Sigmoid colon (tissue), 7 donors: Measurements from ENCODE around the gene PTPRZ1. TPM values are rescaled to one million over a fixed set of nuclear protein-coding genes. Genes with fewer than 3 reads are reported as not detected.

Experiments used
- DNase-seq: peaks from one replicate; pipeline ENCODE4 v3.0.0-alpha.2; 2019
- H3K27ac ChIP-seq, 4 donors: fragments of 200-600 bp; sonication (generic); one replicate each; pipeline ENCODE4 v1.5.1; 2016 to 2019; ENCODE audit warnings: mild to moderate bottlenecking in 1 of 4
- H3K27me3 ChIP-seq, 3 donors: fragments of 200-600 bp; sonication (generic); one replicate each; pipeline ENCODE4 v1.5.1; 2019; ENCODE audit warnings: mild to moderate bottlenecking in 1 of 3
- H3K36me3 ChIP-seq, 4 donors: fragments of 200-600 bp; sonication (generic); one replicate each; pipeline ENCODE4 v1.5.1; 2016 to 2019
- H3K4me1 ChIP-seq, 4 donors: fragments of 200-600 bp; sonication (generic); one replicate each; pipeline ENCODE4 v1.5.1; 2017 to 2019
- H3K4me3 ChIP-seq, 4 donors: fragments of 200-600 bp; sonication (generic); one replicate each; pipeline ENCODE4 v1.5.1; 2017 to 2019; ENCODE audit warnings: mild to moderate bottlenecking in 2 of 4, moderate library complexity in 1 of 4
- H3K9me3 ChIP-seq, 4 donors: fragments of 200-600 bp in 3 of 4; sonication (generic) in 3 of 4; one replicate each; pipeline versions ENCODE4 v1.5.1 to v1.6.1; 2013 to 2019
- EP300 ChIP-seq, 4 donors: sonication (generic); formaldehyde crosslinking; IDR thresholded peaks; one replicate each; pipeline ENCODE4 v1.6.1; 2017; ENCODE audit warnings: antibody characterized with exemption in 4 of 4
- POLR2A ChIP-seq, 2 donors: fragments of 450-650 bp; IDR thresholded peaks; one replicate each; pipeline ENCODE4 v1.6.1; 2016; ENCODE audit warnings: antibody characterized with exemption in 2 of 2, mild to moderate bottlenecking in 2 of 2, moderate library complexity in 2 of 2
- POLR2AphosphoS5 ChIP-seq, 4 donors: sonication (generic); formaldehyde crosslinking; IDR thresholded peaks; one replicate each; pipeline ENCODE4 v1.6.1; 2017; ENCODE audit warnings: antibody characterized with exemption in 4 of 4
- WGBS, 2 donors: extraction: QIAGEN DNeasy Blood & Tissue Kit; methylation state at CpG; one replicate each; pipeline ENCODE4 v1.1.7; 2013; 5-methylcytosine and 5-hydroxymethylcytosine counted together
- intact Hi-C: fragments of 100-400 bp; cut with DNase I; formaldehyde crosslinking; loops from one replicate; pipeline ENCODE4 v1.15.1; 2023
- polyA plus RNA-seq, 3 donors: library from polyadenylated mRNA; stranded (reverse); fragments of 200-250 nt; gene quantifications; one replicate each; pipeline ENCODE4 v1.2.3, GENCODE V29; 2013
- total RNA-seq, 4 donors: library from RNA; depleted of rRNA; stranded (reverse); fragments of >200 nt; gene quantifications; one replicate each; pipeline ENCODE4 v1.1.0, GENCODE V29; 2016
- TF ChIP-seq, protein P1 (sequence below), 4 experiments: fragments of 450-650 bp in 3 of 4; fragments of 200-600 bp in 1 of 4; IDR thresholded peaks; one replicate each; pipeline ENCODE4 v1.5.1; 2016 to 2019; ENCODE audit warnings: antibody characterized with exemption in 4 of 4, mild to moderate bottlenecking in 3 of 4, moderate library complexity in 2 of 4
- donor health status: healthy with polysubstance abuse.
- donor health status: Bipolar disorder and iron deficiency.
- donor health status: healthy.

Gene PTPRZ1
- total and polyA plus RNA-seq, 7 donors = under 0.01 to 19.4 (median 6.7) TPM; not detected in 1

GRCh38 chr7:121908042-121908441, 35.1 kb downstream of the PTPRZ1 start:
- H3K27me3 ChIP-seq = no peaks in the 10 kb centered on the region
- H3K36me3 ChIP-seq = no peaks in the 10 kb centered on the region
- TF ChIP-seq POLR2A (IDR thresholded peaks at IDR 0.05) = no peak
- TF ChIP-seq, protein P1, sequence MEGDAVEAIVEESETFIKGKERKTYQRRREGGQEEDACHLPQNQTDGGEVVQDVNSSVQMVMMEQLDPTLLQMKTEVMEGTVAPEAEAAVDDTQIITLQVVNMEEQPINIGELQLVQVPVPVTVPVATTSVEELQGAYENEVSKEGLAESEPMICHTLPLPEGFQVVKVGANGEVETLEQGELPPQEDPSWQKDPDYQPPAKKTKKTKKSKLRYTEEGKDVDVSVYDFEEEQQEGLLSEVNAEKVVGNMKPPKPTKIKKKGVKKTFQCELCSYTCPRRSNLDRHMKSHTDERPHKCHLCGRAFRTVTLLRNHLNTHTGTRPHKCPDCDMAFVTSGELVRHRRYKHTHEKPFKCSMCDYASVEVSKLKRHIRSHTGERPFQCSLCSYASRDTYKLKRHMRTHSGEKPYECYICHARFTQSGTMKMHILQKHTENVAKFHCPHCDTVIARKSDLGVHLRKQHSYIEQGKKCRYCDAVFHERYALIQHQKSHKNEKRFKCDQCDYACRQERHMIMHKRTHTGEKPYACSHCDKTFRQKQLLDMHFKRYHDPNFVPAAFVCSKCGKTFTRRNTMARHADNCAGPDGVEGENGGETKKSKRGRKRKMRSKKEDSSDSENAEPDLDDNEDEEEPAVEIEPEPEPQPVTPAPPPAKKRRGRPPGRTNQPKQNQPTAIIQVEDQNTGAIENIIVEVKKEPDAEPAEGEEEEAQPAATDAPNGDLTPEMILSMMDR (IDR thresholded peaks at IDR 0.05) = no peak
- no peak for TF ChIP-seq EP300 (IDR thresholded peaks at IDR 0.05)
- TF ChIP-seq POLR2AphosphoS5 (IDR thresholded peaks at IDR 0.05) = no peak
- H3K9me3 ChIP-seq = no peaks in the 10 kb centered on the region
- H3K4me1 ChIP-seq = no peaks in the 10 kb centered on the region
- intact Hi-C loops = no loop called here
- H3K4me3 ChIP-seq = no peak overlapping the region
- no peak overlapping the region for H3K27ac ChIP-seq
- DNase-seq = no peak

GRCh38 chr7:121909716-121910345, 36.9 kb downstream of the PTPRZ1 start:
- DNase-seq = no peak
- H3K36me3 ChIP-seq = no peaks in the 10 kb centered on the region
- H3K4me1 ChIP-seq = no peaks in the 10 kb centered on the region
- WGBS, 2 donors = 86% methylated on average over 3 of the region's 3 CpGs
- no peak for TF ChIP-seq POLR2AphosphoS5 (IDR thresholded peaks at IDR 0.05)
- TF ChIP-seq EP300 (IDR thresholded peaks at IDR 0.05) = no peak
- TF ChIP-seq, protein P1 (IDR thresholded peaks at IDR 0.05) = no peak
- no peak for TF ChIP-seq POLR2A (IDR thresholded peaks at IDR 0.05)
- no peaks in the 10 kb centered on the region for H3K27me3 ChIP-seq
- H3K9me3 ChIP-seq = no peaks in the 10 kb centered on the region
- H3K27ac ChIP-seq = no peak overlapping the region
- no peak overlapping the region for H3K4me3 ChIP-seq
- intact Hi-C loops = no loop called here

GRCh38 chr7:121913947-121914675, 41.1 kb downstream of the PTPRZ1 start:
- Histone ChIP-seq H3K27me3 (no peaks in the 10 kb centered on the region), H3K4me1 (no peaks in the 10 kb centered on the region), H3K36me3 (no peaks in the 10 kb centered on the region), H3K27ac (no peak overlapping the region), H3K4me3 (no peak overlapping the region), H3K9me3 (no peaks in the 10 kb centered on the region)
- intact Hi-C loops = no loop called here
- TF ChIP-seq POLR2A (IDR thresholded peaks at IDR 0.05) = no peak
- no peak for TF ChIP-seq POLR2AphosphoS5 (IDR thresholded peaks at IDR 0.05)
- TF ChIP-seq, protein P1 (IDR thresholded peaks at IDR 0.05) = no peak
- TF ChIP-seq EP300 (IDR thresholded peaks at IDR 0.05) = no peak
- no peak for DNase-seq
- 70 to 85% methylated on average over 8 of the region's 8 CpGs for WGBS, 2 donors

DNA sequence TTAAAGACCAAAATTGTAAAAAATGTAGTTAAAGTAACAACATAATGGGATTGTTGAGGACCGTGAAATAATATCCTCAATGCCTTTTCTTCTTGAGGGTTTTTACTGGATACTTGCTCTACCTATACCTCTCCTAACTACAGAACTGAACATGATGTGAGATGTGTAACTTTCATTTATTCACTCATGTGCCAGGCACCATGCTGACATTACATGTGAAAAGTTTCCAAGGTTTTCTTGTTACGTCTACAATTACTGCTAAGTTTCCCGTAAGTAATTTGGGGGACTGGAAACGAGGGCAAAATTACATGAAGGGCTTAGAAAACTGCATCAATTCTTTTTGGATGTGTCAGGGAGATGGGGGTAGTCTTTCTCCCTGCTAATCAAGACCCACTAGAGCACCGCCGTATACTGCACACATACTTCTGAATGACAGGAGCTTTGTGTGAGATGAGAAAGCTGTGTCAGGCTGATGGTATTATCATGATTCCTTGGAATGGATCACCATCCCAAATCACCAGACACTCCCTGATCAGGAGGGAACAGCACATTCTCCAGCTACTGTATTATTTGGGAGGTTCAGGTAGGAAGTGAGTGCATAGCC, 41.8 kb downstream of the PTPRZ1 start:
- no peak for DNase-seq
- Histone ChIP-seq H3K36me3 (no peaks in the 10 kb centered on the region), H3K27ac (no peak overlapping the region), H3K9me3 (no peaks in the 10 kb centered on the region), H3K27me3 (no peaks in the 10 kb centered on the region), H3K4me1 (no peaks in the 10 kb centered on the region), H3K4me3 (no peak overlapping the region)
- intact Hi-C loops = no loop called here
- 69 to 84% methylated on average over 6 of the region's 6 CpGs for WGBS, 2 donors
- TF ChIP-seq POLR2A (IDR thresholded peaks at IDR 0.05) = no peak
- TF ChIP-seq, protein P1 (IDR thresholded peaks at IDR 0.05) = no peak
- TF ChIP-seq POLR2AphosphoS5 (IDR thresholded peaks at IDR 0.05) = no peak
- TF ChIP-seq EP300 (IDR thresholded peaks at IDR 0.05) = no peak
